Thyroid gland (tissue), 4 donors: Measurements from ENCODE around the gene ESPNL. TPM values are rescaled to one million over a fixed set of nuclear protein-coding genes. Genes with fewer than 3 reads are reported as not detected.

ENCODE experiments used
- DNase-seq, 2 donors: peaks; one replicate each; pipeline ENCODE4 v3.0.0-alpha.2; 2019
- H3K27ac ChIP-seq, 3 donors: fragments of 200-600 bp; sonication (generic); 1 replicate in 2 of 3; 2 replicates in 1 of 3; pipeline ENCODE4 v1.5.1; 2016 to 2019; ENCODE audit warnings: mild to moderate bottlenecking in 1 of 3, moderate library complexity in 1 of 3
- H3K27me3 ChIP-seq: fragments of 200-600 bp; sonication (generic); one replicate; pipeline ENCODE4 v1.5.1; 2019
- H3K36me3 ChIP-seq, 2 donors: fragments of 200-600 bp; sonication (generic); one replicate each; pipeline ENCODE4 v1.5.1; 2016 to 2019
- H3K4me1 ChIP-seq, 2 donors: fragments of 200-600 bp; sonication (generic); one replicate each; pipeline ENCODE4 v1.5.1; 2017 to 2019
- H3K4me3 ChIP-seq, 3 donors: fragments of 200-600 bp; sonication (generic); replicated peaks in 1 of 3; 1 replicate in 2 of 3; 2 replicates in 1 of 3; pipeline ENCODE4 v1.5.1; 2016; ENCODE audit warnings: mild to moderate bottlenecking in 1 of 3
- H3K9me3 ChIP-seq: fragments of 200-600 bp; sonication (generic); one replicate; pipeline ENCODE4 v1.5.1; 2017
- POLR2A ChIP-seq, 2 donors: fragments of 450-650 bp; IDR thresholded peaks; one replicate each; pipeline ENCODE4 v1.6.1; 2017; ENCODE audit warnings: antibody characterized with exemption in 2 of 2, mild to moderate bottlenecking in 2 of 2, moderate library complexity in 1 of 2
- WGBS, 2 donors: methylation state at CpG; one replicate each; pipeline ENCODE4 v1.1.5; 2017; 5-methylcytosine and 5-hydroxymethylcytosine counted together
- intact Hi-C: fragments of 100-400 bp; cut with DNase I; formaldehyde crosslinking; loops from one replicate; pipeline ENCODE4 v1.15.1; 2023
- total RNA-seq, 4 donors: library from RNA; depleted of rRNA; stranded (reverse); fragments of >200 nt; gene quantifications; one replicate each; pipeline ENCODE4 v1.2.3, GENCODE V29; 2016
- TF ChIP-seq, protein P1 (sequence below), 6 experiments: fragments of 200-600 bp in 3 of 6; fragments of 450-650 bp in 3 of 6; sonication (generic) in 3 of 6; IDR thresholded peaks; one replicate each; pipeline ENCODE4 v1.5.1; 2016 to 2019; ENCODE audit warnings: antibody characterized with exemption in 6 of 6, mild to moderate bottlenecking in 2 of 6, inconsistent platforms in 1 of 6, moderate library complexity in 1 of 6

Gene ESPNL
- total RNA-seq, 4 donors from 2014 or later = 0.11 to 3.8 (median 2.6) TPM

DNA sequence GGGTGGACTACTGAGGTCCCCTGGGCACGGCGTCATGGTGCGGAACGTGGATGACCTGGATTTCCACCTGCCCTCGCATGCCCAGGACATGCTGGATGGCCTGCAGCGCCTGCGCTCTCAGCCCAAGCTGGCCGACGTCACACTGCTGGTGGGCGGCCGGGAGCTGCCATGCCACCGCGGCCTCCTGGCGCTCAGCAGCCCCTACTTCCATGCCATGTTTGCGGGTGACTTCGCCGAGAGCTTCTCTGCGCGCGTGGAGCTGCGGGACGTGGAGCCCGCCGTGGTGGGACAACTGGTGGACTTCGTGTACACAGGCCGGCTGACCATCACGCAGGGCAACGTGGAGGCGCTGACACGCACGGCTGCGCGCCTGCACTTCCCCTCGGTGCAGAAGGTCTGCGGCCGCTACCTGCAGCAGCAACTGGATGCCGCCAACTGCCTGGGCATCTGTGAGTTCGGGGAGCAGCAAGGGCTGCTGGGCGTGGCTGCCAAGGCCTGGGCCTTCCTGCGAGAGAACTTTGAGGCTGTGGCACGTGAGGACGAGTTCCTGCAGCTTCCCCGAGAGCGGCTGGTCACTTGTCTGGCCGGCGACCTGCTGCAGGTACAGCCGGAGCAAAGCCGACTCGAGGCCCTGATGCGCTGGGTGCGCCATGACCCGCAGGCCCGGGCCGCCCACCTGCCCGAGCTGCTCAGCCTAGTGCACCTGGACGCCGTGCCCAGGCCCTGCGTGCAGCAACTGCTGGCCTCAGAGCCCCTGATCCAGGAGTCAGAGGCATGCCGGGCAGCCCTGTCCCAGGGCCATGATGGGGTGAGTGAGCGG lies 40.8 kb downstream of the ESPNL start:
- intact Hi-C loops = no loop called here

DNA sequence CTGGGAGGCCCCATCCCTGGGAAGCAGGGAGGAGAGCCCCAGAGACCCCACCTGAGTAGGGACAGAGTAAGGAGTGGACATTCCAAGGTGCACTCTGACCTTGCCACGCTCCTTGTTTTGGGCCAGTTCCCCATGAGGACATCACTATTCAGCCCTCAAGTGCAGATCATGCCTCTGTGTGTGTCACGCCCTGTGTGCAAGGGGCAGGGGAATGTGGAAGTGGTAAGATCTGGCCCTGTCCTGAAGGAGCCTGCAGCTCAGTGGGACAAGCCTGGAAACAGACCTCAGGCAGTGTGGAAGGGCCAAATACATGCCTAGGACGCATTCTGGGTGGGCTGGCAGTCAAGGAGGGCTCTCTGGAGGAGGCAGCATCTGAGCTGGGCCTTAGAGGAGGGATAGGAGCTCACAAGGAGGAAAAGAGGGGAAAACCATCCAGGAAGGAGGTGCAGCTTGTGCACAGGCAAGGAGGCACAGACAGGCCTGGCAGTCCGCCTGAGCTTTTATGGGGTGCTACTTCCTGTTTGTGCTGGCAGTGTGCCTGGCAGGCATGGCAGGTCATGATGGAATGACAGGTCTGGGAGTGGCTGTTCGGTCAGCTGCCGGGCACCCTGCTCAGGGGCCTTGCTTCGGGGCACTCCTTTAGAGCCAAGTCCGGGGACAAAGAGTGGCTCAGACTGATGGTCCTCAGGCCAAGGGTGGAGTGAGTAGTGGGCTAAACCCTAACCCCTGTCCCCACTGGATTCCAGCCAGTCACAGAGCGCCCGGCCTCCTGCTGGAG lies 41.6 kb downstream of the ESPNL start:
- 68 to 79% methylated on average over 7 to 8 of the region's 10 CpGs for WGBS, 2 donors
- H3K36me3 ChIP-seq = no peaks in the 10 kb centered on the region
- DNase-seq = peak; percentile 37 to 39
- H3K9me3 ChIP-seq = no peaks in the 10 kb centered on the region
- H3K27ac ChIP-seq = no peak overlapping the region
- TF ChIP-seq, protein P1, sequence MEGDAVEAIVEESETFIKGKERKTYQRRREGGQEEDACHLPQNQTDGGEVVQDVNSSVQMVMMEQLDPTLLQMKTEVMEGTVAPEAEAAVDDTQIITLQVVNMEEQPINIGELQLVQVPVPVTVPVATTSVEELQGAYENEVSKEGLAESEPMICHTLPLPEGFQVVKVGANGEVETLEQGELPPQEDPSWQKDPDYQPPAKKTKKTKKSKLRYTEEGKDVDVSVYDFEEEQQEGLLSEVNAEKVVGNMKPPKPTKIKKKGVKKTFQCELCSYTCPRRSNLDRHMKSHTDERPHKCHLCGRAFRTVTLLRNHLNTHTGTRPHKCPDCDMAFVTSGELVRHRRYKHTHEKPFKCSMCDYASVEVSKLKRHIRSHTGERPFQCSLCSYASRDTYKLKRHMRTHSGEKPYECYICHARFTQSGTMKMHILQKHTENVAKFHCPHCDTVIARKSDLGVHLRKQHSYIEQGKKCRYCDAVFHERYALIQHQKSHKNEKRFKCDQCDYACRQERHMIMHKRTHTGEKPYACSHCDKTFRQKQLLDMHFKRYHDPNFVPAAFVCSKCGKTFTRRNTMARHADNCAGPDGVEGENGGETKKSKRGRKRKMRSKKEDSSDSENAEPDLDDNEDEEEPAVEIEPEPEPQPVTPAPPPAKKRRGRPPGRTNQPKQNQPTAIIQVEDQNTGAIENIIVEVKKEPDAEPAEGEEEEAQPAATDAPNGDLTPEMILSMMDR (IDR thresholded peaks at IDR 0.05) = no peak
- no peak for TF ChIP-seq POLR2A (IDR thresholded peaks at IDR 0.05)
- H3K4me3 ChIP-seq = no peak overlapping the region
- H3K4me1 ChIP-seq = peaks cover 8 to 32% of the 10 kb centered on the region in 2 donors
- intact Hi-C loops = no loop called here
- no peaks in the 10 kb centered on the region for H3K27me3 ChIP-seq

More for the DNA sequence above, 40.8 kb downstream of the ESPNL start:
- Histone ChIP-seq H3K27ac (no peak overlapping the region), H3K36me3 (no peaks in the 10 kb centered on the region), H3K27me3 (no peaks in the 10 kb centered on the region), H3K9me3 (no peaks in the 10 kb centered on the region), H3K4me3 (no peak overlapping the region), H3K4me1 (peaks cover 8 to 27% of the 10 kb centered on the region in 2 donors)
- TF ChIP-seq, protein P1 (IDR thresholded peaks at IDR 0.05) = no peak
- no peak for TF ChIP-seq POLR2A (IDR thresholded peaks at IDR 0.05)
- WGBS, 2 donors = 90 to 97% methylated on average over 35 to 41 of the region's 60 CpGs
- no peak for DNase-seq

DNA sequence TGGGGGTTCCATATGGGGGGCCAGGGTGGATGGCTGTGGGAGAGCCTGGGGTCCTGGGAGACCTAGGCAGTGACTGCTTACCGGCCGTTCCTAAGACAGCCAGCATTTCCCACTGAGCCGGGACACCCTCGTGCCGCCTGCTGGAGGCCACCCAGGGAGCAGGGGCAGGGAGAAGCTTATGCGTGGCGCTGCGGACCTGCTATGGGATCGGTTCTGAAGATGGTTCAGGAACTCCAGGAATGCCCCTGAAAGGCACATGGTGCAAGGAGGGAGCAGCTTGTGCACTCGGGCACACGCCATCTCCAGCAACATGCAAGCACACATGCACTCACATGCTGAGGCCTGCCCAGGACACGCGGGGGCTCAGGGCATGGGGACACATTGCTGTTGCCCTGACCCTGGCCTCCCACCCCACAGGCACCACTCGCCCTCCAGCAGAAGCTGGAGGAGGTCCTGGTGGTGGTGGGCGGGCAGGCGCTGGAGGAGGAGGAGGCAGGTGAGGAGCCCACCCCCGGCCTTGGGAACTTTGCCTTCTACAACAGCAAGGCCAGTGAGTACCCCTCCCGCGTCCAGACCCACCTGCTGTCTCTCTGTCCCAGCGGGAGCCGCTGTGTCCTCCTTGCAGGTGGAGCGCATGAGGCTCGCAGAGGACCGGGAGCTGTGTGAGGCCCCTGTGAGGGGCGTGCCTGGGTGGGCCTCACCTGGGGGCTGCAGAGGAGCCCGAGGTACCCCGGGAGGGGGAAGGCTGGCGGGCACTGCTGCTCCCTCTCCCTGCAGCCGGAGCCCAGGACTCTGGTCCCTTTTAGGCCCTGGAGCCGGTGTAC lies 42.5 kb downstream of the ESPNL start:
- TF ChIP-seq, protein P1 (IDR thresholded peaks at IDR 0.05) = no peak
- TF ChIP-seq POLR2A (IDR thresholded peaks at IDR 0.05) = no peak
- Histone ChIP-seq H3K27ac (no peak overlapping the region), H3K36me3 (no peaks in the 10 kb centered on the region), H3K9me3 (no peaks in the 10 kb centered on the region), H3K27me3 (no peaks in the 10 kb centered on the region), H3K4me1 (peaks cover 14 to 39% of the 10 kb centered on the region in 2 donors), H3K4me3 (no peak overlapping the region)
- WGBS, 2 donors = 88 to 92% methylated on average over 11 to 15 of the region's 30 CpGs
- no peak for DNase-seq
- intact Hi-C loops = no loop called here

DNA sequence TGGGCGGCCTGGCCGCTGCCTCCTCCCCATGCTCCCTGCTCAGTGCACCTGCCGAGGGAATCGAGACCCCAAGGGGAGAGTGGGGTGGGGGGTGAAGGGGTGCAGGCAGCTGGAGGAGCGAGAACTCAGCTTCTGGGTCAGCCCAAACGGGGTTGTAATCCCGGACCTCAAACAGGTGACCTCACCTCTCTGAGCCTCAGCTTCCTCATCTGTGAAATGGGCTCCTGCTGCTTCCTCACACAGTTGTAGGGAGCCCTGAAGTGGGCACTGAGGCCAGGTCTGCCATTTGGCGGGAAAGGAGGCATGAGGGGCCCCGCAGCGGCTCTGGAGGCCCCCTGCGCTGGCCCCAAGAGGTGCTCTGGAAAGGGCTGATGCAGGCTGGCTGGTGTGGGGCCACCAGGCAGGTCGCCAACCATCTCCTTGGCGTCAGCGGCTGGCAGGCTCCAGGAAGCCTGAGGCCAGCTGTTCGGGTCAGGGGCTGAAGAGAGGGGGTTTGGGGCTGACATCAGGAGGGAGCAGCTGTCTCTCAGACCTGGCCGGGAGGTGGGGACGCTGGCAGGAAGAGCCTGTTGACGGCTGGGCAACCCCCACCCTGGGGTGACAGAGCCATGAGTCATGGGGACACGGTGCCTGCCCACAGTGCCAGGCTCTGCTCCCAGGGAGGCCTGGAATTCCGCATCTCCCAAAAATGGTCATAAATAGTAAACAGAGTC lies 43.3 kb downstream of the ESPNL start:
- H3K36me3 ChIP-seq = no peaks in the 10 kb centered on the region
- H3K4me1 ChIP-seq = peaks cover 15 to 38% of the 10 kb centered on the region in 2 donors
- H3K4me3 ChIP-seq = no peak overlapping the region
- TF ChIP-seq POLR2A (IDR thresholded peaks at IDR 0.05) = no peak
- TF ChIP-seq, protein P1 (IDR thresholded peaks at IDR 0.05) = no peak
- no peak overlapping the region for H3K27ac ChIP-seq
- intact Hi-C loops = no loop called here
- no peaks in the 10 kb centered on the region for H3K9me3 ChIP-seq
- no peak for DNase-seq
- 70 to 85% methylated on average over 8 to 14 of the region's 20 CpGs for WGBS, 2 donors
- H3K27me3 ChIP-seq = no peaks in the 10 kb centered on the region
